Measurements from ENCODE around the gene DNAI2.
A peak's percentile ranks its signal among the peaks of the same experiment; 100 is the strongest.
"Not testable (repeated sequence)": the region's sequence is repeated elsewhere in the genome, so short reads cannot be mapped to it uniquely, and the experiment has no call there.

DNAI2 gene

DNA sequence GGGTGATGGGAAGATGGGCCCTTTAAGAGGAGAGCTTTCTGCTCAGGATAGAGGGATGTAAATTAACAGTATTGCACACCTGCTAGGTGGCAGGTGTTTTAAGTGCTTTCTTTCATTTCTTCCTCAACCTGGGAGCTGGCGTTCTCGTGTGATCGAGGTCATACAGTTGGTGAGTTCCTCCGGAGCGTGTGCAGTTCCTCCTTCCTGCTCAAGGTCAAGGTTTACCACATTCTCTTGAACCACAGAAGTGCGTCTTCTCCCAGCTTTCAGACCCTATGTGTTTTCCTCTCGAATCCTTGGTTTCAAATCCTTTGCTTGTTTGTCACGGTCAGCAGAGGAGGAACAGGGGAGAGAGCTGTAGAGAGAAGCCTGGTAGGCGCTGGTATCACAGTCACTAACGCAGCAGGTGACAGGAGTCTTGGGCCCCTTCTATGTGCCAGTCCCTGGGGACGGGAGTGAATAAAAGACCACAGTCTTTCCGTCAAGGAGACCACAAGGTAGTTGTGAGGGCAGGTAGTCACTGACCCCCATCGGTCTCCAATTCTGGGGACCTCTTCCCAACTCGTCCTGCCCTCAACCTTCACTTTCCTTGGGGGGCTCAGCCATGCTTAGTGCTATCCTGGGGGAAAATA, 791 bp downstream of the DNAI2 start:
- no peak for DNase-seq (ENCODE audit: low read depth in 2 of 3, low spot score in 1 of 3)

DNA sequence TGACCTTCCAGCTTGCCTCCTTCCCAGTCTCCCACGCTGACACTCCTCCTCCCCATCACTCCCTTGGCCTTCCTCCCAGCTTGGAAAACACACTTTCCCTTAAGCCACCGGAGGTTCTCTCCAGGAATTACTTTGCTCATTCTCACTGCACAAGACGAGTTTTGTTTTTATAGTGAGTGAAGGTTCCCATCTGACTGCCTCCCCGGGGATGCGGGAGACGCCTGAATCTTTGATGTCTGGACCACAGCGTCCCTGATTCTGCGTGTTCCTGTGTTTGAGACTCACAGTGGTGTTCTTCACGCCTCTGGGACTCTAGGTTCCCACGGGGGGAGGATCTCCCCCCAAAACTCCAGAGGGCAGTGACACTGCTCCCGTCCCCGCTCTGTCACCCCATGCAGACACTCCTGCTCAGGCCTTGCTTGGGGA, 2.0 kb downstream of the DNAI2 start:
- DNase-seq (ENCODE audit: low read depth in 2 of 3, low spot score in 1 of 3) = no peak

DNA sequence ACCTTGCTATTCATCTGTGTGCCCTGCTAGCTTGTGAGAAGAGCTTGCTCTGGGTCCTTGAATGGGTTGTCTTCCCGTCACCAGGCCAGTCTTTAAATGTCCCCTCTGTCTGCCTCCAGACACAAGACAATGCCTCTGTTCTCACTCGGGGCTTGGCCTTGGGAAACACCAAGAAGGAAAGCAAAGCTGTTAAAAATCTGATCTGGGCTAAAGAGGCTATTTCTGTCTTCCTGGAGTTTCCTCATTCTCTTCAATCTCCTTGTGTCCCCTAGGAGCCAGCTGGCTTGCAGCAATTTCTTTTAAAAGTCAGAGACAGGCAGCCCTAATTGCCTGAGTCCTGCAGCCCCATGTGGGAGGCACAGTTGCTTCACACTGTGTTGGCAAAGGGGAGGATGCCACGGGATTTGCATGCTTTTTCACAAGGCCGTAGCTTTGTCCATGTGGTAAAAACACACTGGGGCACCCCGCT, 2.5 kb downstream of the DNAI2 start:
- no peak for DNase-seq (ENCODE audit: low read depth in 2 of 3, low spot score in 1 of 3)

DNA sequence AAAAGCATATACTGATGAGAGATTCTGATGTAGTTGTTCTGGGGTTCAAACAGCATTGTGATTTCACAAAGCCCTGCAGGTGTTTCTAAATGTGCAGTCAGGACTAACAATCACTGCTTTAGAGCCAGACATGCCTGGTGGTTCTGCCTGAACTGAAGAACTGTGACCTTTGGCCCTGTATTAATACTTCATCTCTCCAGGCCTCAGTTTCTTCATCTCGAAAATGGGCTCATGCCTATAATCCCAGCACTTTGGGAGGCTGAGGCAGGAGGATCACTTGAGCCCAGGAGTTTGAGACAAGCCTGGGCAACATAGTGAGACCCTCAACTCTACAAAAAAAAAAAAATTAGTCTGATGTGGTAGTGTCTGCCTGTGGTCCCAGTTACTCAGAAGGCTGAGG, 3.9 kb downstream of the DNAI2 start:
- no peak for DNase-seq (ENCODE audit: low read depth in 2 of 3, low spot score in 1 of 3)

DNA sequence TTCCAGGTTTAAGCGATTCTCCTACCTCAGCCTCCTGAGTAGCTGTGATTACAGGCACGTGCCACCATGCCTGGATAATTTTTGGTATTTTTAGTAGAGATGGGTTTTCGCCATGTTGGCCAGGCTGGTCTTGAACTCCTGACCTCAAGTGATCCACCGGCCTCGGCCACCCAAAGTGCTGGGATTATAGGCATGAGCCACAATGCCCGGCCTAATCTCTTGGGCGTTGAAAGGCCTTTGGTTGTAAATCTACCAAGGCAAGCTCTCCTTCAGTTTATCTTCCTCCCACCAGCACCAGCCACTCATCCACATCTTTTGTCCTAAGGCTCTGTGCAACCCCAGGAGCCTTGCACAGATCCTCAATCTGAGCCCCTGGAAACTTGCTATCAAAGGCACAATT, 5.6 kb downstream of the DNAI2 start:
- DNase-seq (ENCODE audit: low read depth in 2 of 3, low spot score in 1 of 3) = not testable (repeated sequence)

DNA sequence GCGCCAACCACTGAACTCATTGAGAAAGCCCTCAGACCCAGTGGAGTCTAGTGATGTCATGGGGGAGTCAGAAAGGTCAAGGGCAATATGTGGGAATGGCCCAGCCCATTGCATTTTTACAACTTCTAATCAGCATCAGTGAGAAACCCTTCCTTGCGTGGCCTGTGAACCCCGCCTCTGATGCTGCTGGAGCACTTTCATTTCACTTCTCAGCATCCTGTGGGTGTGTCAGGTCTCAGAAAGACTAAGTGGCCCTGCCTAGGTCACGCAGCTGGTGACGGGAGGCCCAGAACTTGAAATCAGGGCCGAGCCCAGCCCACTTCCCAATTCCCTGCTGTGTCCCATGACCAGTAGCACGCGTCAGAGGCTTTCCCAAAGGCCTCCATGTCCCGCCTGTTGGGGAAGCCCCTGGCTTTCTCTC, 6.1 kb downstream of the DNAI2 start:
- DNase-seq (ENCODE audit: low read depth in 2 of 3, low spot score in 1 of 3) = peak; percentile 40 to 53 (median 50)

DNA sequence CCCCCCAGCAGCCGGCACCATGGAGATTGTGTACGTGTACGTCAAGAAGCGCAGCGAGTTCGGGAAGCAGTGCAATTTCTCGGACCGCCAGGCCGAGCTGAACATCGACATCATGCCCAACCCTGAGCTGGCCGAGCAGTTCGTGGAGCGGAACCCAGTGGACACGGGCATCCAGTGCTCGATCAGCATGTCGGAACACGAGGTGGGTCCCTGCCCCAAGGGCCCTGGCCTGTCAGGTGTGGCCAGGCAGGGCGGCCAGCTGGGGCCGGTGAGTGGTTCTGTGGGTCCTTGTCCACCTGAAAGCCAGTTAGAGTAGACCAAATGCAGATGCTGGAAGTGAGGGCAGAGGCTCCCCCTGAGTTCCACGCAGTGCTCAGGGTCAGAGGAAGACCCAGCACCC, 7.8 kb downstream of the DNAI2 start:
- DNase-seq (ENCODE audit: low read depth in 2 of 3, low spot score in 1 of 3) = no peak

DNA sequence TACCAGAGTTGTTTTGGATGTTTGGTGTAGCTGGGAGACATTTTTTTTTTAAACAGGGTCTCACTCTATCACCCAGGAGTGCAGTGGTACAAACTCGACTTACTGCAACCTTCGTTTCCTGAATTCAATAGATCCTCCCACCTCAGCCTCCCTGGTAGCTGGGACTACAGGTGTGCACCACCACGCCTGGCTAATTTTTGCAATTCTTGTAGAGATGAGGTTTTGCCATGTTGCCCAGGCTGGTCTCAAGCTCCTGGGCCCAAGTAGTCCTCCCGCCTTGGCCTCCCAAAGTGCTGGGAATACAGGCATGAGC, 8.2 kb downstream of the DNAI2 start:
- not testable (repeated sequence) for DNase-seq (ENCODE audit: low read depth in 2 of 3, low spot score in 1 of 3)

DNA sequence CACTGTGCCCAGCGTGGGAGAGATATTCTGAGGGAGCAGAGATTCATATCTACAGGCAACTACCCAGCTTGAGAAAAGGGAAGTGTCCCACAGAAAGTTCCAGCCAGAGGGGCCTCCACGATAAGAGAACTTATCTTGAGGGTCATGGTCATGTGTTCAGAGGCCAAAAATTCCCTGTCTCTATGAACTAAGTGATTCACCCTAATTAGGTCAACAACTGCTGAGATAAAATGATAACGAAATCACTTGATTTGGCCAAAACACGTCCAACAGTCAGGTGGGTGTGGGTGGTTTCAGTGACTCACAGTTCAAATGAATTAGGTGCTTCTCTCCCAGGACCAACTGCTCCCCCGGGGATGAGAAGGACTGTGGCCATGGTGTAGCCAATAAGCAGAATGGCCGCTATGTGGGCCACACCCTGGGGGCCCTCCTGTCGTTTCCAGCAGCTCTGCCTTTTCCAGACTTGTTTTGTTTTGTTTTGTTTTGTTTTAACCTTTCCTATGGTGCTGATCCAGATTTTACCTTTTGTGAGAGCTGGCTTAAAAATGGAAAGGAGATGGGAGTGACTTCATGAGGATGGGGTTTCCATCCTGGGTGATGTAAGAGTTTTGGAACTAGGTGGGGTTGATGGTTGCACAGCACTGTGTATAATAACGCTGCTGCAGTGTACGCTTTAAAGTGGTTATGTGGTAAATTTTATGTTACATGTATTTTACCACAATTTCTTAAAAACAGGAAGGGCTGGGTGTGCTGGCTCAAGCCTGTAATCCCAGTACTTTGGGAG, 8.7 kb downstream of the DNAI2 start:
- DNase-seq (ENCODE audit: low read depth in 2 of 3, low spot score in 1 of 3) = peak; percentile 52 to 60 (median 54)

DNA sequence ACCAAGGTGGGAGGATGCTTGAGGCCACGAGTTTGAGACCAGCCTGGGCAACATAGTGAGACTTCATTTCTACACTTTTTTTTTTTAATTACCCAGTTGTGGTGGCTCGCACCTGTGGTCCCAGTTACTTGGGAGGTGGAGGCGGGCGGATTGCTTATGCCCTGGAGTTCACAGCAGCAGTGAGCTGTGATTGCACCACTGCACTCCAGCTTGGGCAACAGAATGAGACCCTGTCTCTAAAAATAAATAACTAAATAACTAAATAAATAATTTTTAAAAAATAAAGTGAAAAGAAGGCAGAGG, 9.3 kb downstream of the DNAI2 start:
- peak in 1 of 3 donors; percentile 49 for DNase-seq (ENCODE audit: low read depth in 2 of 3, low spot score in 1 of 3)

DNA sequence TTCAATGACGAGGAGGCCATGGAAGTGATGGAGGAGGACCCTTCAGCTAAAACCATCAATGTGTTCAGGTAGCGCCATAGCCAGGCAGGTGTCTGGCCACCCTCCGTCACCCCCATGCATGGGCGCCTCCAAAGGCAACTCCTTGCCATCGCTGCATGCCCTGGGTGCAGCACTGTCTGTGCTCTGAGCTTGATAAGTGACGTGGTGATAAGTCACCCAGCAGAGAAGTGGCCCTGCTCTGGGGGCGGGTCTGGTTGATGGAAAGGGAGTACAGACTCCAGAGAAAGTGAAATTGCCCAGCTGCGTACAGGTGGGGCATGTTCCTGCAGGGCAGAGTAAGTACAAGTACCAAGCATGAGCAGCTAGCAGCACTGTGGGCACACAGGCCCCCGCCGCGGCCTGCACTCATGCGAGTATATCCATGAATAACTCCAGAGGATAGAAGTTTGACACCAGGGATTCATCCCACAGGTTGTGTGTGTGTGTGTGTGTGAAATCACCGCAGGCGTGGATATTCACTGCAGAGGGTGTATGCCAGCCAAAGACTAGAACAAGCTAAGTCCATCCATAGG, 13.1 kb downstream of the DNAI2 start:
- DNase-seq (ENCODE audit: low read depth in 2 of 3, low spot score in 1 of 3) = no peak

DNA sequence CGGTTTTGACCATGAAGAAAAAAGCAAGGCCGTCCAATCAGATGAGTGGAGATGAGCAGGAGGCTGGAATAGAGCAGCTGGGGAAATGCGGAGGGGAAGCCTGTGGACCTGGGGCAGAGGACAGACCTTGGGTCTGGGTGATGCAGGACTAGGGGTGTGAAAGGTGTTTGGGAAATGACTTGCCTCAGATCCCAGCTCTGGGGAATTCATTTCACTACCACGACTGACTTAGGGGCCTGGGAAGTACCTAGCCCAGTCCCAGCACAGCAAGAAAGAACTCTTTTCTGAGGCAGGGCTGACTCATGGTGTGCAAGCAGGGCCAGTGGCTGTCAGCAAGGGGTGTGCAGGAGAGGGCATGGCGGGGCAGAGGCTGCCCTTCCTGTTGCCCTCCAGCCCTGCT, 14.8 kb downstream of the DNAI2 start:
- peak in 1 of 3 donors; percentile 29 for DNase-seq (ENCODE audit: low read depth in 2 of 3, low spot score in 1 of 3)

DNA sequence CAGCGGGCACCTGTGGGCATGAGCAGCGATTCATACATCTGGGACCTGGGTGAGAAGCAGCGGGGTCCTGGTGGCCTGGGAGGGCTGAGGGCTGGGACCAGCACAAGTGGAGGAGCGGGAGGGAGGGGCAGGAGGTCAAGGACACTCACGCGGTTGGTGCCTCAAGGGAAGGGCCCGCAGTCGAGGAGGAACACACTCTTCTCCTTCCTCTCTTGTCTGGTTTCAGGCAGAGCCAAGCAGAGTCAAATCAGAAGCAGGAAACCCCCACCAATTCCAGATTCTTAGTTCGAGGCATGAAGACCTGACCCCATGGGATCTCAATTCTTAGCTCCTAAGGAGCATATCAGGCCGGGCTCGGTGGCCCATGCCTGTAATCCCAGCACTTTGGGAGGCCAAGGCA, 15.7 kb downstream of the DNAI2 start:
- DNase-seq (ENCODE audit: low read depth in 2 of 3, low spot score in 1 of 3) = no peak

DNA sequence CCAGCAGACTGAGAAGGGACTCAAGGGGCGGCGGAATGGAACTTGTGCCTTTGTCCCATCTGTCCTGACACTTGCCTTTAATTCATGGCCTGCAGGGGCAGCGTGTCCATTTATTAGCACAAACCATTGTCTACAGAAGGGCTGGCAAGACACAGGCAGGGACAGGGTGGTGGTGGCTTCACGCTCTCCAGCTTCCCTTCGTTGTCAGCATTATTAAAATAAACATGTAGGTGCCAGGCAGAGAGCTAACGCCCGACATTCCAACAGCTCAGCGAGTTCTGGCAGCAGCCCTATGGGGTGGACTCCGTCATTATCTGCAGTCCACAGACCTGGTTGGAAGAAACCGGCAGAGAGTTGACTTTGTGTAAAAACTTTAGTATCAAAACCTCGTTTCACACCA, 16.3 kb downstream of the DNAI2 start:
- no peak for DNase-seq (ENCODE audit: low read depth in 2 of 3, low spot score in 1 of 3)

DNA sequence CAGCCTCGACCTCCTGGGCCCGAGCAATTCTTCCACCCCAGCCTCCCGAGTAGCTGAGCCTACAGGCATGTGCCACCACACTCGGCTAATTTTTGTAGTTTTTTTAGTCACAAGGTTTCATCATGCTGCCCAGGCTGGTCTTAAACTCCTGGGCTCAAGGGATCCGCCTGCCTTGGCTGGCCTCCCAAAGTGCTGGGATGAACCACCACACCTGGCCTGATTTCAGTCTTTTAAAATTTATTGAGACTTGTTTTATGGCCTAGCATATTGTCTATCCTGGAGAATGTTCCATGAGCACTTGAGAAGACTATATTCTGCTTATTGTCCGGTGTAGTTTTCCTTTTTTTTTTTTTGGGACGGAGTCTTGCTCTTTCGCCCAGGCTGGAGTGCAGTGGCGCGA, 18.5 kb downstream of the DNAI2 start:
- DNase-seq (ENCODE audit: low read depth in 2 of 3, low spot score in 1 of 3) = no peak

DNA sequence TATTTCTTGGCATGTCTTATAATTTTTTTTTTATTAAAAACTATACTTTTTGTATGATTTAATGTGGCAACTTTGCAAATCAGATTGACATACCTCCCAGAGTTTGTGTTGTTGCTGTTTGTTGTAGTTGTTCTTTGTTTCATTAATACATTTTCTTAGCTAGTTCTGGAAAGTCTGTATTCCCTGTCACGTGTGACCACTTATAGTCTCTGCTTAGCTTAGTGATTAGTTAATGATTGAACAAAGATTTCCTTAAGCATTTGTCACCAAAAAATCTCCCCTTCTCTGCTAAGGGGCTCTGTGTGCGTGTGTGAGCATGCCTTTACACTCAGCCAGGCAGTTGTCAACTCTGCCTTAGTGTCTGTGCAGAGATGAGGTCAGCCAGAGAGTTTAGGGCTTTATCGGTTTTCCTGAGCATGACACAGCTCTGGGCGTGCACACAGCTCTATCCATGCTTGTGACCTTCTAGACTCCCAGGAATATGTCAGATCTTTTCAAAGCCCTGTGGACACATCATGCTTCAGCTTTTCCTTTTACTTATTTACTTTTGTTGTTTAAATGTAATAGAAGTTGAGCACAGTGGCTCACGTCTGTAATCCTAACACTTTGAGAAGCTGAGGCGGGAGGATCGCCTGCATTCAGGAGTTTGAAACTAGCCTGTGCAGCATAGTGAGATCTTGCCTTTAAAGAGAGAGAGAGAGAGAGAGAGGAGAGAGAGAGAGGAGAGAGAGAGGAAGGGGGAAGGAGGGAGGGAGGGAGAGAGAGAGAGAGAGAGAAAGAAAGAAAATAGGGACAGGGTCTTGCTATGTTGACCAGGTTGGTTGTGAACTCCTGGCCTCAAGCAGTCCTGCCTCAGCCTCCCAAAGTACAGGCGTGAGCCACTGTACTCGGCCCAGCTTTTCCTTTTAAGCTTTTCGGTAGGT, 21.9 kb downstream of the DNAI2 start:
- DNase-seq (ENCODE audit: low read depth in 2 of 3, low spot score in 1 of 3) = no peak

DNA sequence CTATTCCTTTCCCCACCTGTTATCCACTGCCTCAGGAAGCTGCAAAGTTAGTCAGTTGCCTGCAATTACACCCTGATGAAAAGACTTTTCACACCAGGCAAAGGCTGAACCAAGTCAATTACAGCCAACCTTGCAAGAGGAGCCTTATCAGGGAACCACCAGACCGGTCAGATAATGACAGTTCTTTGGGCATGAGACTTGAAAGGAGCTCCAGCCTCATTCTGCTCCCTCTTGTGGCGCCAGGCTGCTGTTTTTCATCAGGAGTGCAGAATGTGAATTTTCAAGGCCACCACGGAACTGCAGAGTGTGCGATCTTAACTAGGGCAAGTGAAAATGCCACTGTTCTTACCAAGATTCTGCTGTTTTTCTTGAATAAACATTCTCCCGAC, 22.5 kb downstream of the DNAI2 start:
- DNase-seq (ENCODE audit: low read depth in 2 of 3, low spot score in 1 of 3) = peak in 1 of 3 donors; percentile 25

DNA sequence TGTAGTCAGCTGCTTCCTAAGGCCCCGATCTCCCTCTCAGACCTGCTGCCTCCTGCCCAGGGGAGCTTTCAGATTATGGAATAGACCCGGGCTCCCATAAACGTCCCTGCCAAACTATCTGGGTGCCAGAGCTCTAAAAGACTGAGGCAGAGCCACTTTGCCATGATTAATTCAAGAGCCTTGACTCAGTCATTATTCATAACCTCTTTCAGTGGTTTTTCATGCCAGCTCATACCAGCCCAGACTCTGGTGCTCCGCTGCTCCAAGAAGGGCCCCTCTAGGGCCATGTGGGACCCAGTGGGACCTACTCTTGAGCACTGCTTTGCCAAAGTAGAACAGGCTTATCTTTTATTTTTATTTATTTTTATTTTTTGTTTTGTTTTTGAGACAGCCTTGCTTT, 23.9 kb downstream of the DNAI2 start:
- DNase-seq (ENCODE audit: low read depth in 2 of 3, low spot score in 1 of 3) = peak; percentile 32 to 46 (median 40)

DNA sequence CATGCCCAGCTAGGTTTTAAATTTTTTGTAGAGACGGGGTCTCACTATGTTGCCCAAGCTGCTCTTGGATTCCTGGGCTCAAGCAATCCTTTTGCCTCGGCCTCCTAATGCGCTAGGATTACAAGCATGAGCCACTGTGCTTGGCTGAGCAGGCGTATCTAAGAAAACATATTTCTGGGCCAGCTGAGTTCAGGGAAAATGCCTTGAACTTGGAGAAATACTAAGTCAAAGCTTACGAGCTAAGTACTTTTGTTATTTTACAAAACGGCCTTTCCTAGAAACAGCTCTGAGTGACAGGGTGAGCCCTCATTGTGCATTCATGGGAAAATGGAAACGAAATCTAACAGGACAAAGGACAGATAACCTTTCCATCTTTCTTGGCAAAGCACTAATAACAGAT, 24.7 kb downstream of the DNAI2 start:
- no peak for DNase-seq (ENCODE audit: low read depth in 2 of 3, low spot score in 1 of 3)

DNA sequence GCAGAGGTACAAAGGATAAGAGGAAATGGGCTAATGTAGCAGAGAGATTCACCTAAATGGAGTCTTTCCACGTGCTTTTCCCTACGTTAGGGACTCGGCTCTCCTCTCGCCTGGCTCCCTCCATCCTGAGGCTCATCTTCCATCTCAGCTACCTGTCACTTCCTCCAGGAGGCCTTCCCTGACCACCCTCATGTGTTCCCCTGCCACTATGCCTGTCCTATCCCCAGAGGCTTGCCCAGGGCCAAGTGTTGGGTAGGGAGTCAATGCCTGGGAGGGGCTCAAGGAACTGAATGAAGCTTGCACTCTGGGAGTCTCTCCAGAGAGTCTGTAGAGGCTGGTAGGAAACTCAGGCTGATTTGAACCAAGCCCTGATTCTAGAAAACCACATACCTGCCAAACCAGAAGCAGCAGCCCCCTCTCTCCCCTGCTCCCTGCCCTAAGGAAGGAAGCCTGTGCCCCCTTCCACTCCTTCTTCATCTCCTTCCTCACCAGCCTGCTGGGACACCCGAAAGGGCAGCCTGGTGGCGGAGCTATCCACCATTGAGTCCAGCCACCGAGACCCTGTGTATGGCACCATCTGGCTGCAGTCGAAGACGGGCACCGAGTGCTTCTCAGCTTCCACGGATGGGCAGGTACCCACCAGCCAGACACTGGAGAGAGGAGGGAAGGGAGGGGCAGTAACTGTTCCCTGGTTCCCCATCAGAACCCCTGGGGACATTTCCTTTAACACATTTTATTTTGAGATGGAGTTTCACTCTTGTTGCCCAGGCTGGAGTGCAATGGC, 25.4 kb downstream of the DNAI2 start:
- DNase-seq (ENCODE audit: low read depth in 2 of 3, low spot score in 1 of 3) = no peak

DNA sequence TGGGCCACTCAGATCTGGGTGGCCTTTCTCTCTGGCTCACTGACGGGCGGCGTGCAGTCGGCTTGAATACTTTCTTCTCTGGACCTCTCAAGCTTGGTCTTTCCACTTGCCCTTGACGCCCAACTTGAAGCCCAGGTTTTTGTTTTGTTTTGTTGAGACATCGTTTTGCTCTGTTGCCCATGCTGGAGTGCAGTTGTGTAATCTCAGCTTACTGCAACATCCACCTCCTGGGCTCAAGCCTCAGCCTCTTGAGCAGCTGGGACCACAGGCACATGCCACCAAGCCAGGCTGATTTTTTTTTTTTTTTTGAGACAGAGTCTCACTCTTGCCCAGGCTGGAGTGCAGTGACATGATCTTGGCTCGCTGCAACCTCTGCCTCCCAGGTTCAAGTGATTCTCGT, 29.3 kb downstream of the DNAI2 start:
- DNase-seq (ENCODE audit: low read depth in 2 of 3, low spot score in 1 of 3) = no peak

All from stimulated activated CD4-positive, alpha-beta T cell treated with anti-CD3 and anti-CD28 coated beads, Interleukin-12 subunit alpha, Interleukin-12 subunit beta, amount 100 ng/mL, for 48 hours (primary cell).